SK-N-SH treated with all-trans-retinoic acid at 6 μM for 48 hours (cell line): Measurements from ENCODE around the gene GAA.

ENCODE experiments used
- ATAC-seq: fragments of 200-7000 bp; cut with Tn5 transposase; 3 replicates; pipeline ENCODE4 v1.9.1; 2020; ENCODE audit warnings: mild to moderate bottlenecking, moderate library complexity
- BACH2 ChIP-seq: fragments of 250-450 bp; sonication (Bioruptor Pico); IDR thresholded peaks from 2 replicates; pipeline ENCODE4 v1.9.0; 2021; ENCODE audit warnings: mild to moderate bottlenecking, borderline replicate concordance
- CREB5 ChIP-seq: fragments of 250-450 bp; sonication (Bioruptor Pico); IDR thresholded peaks from 2 replicates; pipeline ENCODE4 v1.5.1; 2020; ENCODE audit warnings: low read depth, mild to moderate bottlenecking, moderate library complexity
- CSDC2 ChIP-seq: fragments of 250-450 bp; sonication (Bioruptor Pico); IDR thresholded peaks from 2 replicates; pipeline ENCODE4 v1.5.0; 2020; ENCODE audit warnings: mild to moderate bottlenecking, moderate library complexity
- ESRRG ChIP-seq: fragments of 250-450 bp; sonication (Bioruptor Pico); IDR thresholded peaks from 2 replicates; pipeline ENCODE4 v1.6.1; 2021; ENCODE audit warnings: mild to moderate bottlenecking
- GLIS3 ChIP-seq: fragments of 250-450 bp; sonication (Bioruptor Pico); IDR thresholded peaks from 2 replicates; pipeline ENCODE4 v1.5.0; 2020; ENCODE audit warnings: mild to moderate bottlenecking, moderate library complexity
- ISL1 ChIP-seq: fragments of 250-450 bp; sonication (Bioruptor Pico); IDR thresholded peaks from 2 replicates; pipeline ENCODE4 v2.1.2; 2022; ENCODE audit warnings: mild to moderate bottlenecking, moderate library complexity
- OSR1 ChIP-seq: fragments of 250-450 bp; sonication (Bioruptor Pico); IDR thresholded peaks from 2 replicates; pipeline ENCODE4 v1.8.0; 2022; ENCODE audit warnings: moderate library complexity, mild to moderate bottlenecking, inconsistent platforms
- RARB ChIP-seq: fragments of 250-450 bp; sonication (Bioruptor Pico); IDR thresholded peaks from 2 replicates; pipeline ENCODE4 v1.8.0; 2021; ENCODE audit warnings: mild to moderate bottlenecking, moderate library complexity
- SNAI2 ChIP-seq: fragments of 250-450 bp; sonication (Bioruptor Pico); IDR thresholded peaks from 2 replicates; pipeline ENCODE4 v1.5.0; 2020; ENCODE audit warnings: mild to moderate bottlenecking, moderate library complexity
- TCF4 ChIP-seq: fragments of 250-450 bp; sonication (Bioruptor Pico); IDR thresholded peaks from 2 replicates; pipeline ENCODE4 v1.8.0; 2021; ENCODE audit warnings: mild to moderate bottlenecking, moderate library complexity, borderline replicate concordance
- TSHZ2 ChIP-seq: fragments of 250-450 bp; sonication (Bioruptor Pico); IDR thresholded peaks from 2 replicates; pipeline ENCODE4 v1.5.0; 2020; ENCODE audit warnings: mild to moderate bottlenecking, moderate library complexity
- ZC3H10 ChIP-seq: fragments of 250-450 bp; sonication (Bioruptor Pico); IDR thresholded peaks from 2 replicates; pipeline ENCODE4 v1.5.1; 2021; ENCODE audit warnings: mild to moderate bottlenecking, moderate library complexity
- ZNF70 ChIP-seq: fragments of 450-650 bp; formaldehyde crosslinking; IDR thresholded peaks from 2 replicates; pipeline ENCODE4 v1.5.0; 2020; ENCODE audit warnings: mild to moderate bottlenecking, moderate library complexity
- ZNF8 ChIP-seq: fragments of 450-650 bp; formaldehyde crosslinking; IDR thresholded peaks from 2 replicates; pipeline ENCODE4 v1.5.0; 2020; ENCODE audit warnings: mild to moderate bottlenecking, moderate library complexity
- TF ChIP-seq, protein P1 (sequence below): fragments of 250-450 bp; sonication (Bioruptor Pico); IDR thresholded peaks from 2 replicates; pipeline ENCODE4 v1.8.0; 2020; ENCODE audit warnings: mild to moderate bottlenecking, moderate library complexity, borderline replicate concordance
- TF ChIP-seq, protein P2 (sequence below): fragments of 250-450 bp; sonication (Bioruptor Pico); IDR thresholded peaks from 2 replicates; pipeline ENCODE4 v1.8.0; 2021; ENCODE audit warnings: low read depth, mild to moderate bottlenecking, moderate library complexity, borderline replicate concordance
- TF ChIP-seq, protein P3 (sequence below): fragments of 250-450 bp; sonication (Bioruptor Pico); IDR thresholded peaks from 2 replicates; pipeline ENCODE4 v1.5.1; 2021; ENCODE audit warnings: mild to moderate bottlenecking, moderate library complexity

The GAA gene

GRCh38 chr17:80083136-80083661, 18.2 kb upstream of the GAA start:
- TF ChIP-seq, protein P1, sequence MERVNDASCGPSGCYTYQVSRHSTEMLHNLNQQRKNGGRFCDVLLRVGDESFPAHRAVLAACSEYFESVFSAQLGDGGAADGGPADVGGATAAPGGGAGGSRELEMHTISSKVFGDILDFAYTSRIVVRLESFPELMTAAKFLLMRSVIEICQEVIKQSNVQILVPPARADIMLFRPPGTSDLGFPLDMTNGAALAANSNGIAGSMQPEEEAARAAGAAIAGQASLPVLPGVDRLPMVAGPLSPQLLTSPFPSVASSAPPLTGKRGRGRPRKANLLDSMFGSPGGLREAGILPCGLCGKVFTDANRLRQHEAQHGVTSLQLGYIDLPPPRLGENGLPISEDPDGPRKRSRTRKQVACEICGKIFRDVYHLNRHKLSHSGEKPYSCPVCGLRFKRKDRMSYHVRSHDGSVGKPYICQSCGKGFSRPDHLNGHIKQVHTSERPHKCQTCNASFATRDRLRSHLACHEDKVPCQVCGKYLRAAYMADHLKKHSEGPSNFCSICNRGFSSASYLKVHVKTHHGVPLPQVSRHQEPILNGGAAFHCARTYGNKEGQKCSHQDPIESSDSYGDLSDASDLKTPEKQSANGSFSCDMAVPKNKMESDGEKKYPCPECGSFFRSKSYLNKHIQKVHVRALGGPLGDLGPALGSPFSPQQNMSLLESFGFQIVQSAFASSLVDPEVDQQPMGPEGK (CRISPR knock-in tag) = no peak
- TF ChIP-seq BACH2 (CRISPR knock-in tag) (no peak), ZC3H10 (no peak), ZNF8 (CRISPR knock-in tag) (no peak), ESRRG (CRISPR knock-in tag) (no peak), SNAI2 (no peak), RARB (CRISPR knock-in tag) (no peak)
- TF ChIP-seq, all 23 proteins: peak for 0
- no peak for ATAC-seq

GRCh38 chr17:80084773-80085172, 16.6 kb upstream of the GAA start:
- no peak for ATAC-seq
- TF ChIP-seq GLIS3 (CRISPR knock-in tag) (no peak), OSR1 (CRISPR knock-in tag) (no peak), TCF4 (CRISPR knock-in tag) (no peak), CSDC2 (CRISPR knock-in tag) (no peak)
- TF ChIP-seq, protein P2, sequence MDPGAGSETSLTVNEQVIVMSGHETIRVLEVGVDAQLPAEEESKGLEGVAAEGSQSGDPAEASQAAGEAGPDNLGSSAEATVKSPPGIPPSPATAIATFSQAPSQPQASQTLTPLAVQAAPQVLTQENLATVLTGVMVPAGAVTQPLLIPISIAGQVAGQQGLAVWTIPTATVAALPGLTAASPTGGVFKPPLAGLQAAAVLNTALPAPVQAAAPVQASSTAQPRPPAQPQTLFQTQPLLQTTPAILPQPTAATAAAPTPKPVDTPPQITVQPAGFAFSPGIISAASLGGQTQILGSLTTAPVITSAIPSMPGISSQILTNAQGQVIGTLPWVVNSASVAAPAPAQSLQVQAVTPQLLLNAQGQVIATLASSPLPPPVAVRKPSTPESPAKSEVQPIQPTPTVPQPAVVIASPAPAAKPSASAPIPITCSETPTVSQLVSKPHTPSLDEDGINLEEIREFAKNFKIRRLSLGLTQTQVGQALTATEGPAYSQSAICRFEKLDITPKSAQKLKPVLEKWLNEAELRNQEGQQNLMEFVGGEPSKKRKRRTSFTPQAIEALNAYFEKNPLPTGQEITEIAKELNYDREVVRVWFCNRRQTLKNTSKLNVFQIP (CRISPR knock-in tag) = no peak

DNA sequence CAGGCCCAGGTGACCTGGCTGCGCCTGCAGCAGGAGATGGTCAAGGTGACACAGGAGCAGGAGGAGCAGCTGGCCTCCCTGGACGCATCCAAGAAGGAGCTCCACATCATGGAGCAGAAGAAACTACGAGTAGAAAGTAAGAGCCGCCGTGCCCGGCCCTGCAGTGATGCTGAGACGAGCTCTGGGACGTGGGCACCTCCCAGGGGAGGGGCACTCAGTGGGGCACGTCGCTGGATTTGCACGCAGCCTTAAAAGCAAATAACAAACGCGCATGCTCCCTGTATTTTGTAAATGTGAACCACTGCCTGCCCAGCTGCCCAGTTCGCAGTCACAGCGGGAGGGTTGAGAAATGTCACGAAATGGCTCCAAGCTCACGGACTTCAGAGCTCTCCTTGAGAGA, 15.3 kb upstream of the GAA start:
- no peak for ATAC-seq
- TF ChIP-seq GLIS3 (CRISPR knock-in tag) = no peak
- TF ChIP-seq ESRRG (CRISPR knock-in tag) = no peak
- no peak for TF ChIP-seq TSHZ2 (CRISPR knock-in tag)
- no peak for TF ChIP-seq OSR1 (CRISPR knock-in tag)
- TF ChIP-seq, protein P3, sequence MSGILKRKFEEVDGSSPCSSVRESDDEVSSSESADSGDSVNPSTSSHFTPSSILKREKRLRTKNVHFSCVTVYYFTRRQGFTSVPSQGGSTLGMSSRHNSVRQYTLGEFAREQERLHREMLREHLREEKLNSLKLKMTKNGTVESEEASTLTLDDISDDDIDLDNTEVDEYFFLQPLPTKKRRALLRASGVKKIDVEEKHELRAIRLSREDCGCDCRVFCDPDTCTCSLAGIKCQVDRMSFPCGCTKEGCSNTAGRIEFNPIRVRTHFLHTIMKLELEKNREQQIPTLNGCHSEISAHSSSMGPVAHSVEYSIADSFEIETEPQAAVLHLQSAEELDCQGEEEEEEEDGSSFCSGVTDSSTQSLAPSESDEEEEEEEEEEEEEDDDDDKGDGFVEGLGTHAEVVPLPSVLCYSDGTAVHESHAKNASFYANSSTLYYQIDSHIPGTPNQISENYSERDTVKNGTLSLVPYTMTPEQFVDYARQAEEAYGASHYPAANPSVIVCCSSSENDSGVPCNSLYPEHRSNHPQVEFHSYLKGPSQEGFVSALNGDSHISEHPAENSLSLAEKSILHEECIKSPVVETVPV = no peak
- no peak for TF ChIP-seq RARB (CRISPR knock-in tag)
- no peak for TF ChIP-seq ISL1
- TF ChIP-seq, all 23 proteins: peak for 0

DNA sequence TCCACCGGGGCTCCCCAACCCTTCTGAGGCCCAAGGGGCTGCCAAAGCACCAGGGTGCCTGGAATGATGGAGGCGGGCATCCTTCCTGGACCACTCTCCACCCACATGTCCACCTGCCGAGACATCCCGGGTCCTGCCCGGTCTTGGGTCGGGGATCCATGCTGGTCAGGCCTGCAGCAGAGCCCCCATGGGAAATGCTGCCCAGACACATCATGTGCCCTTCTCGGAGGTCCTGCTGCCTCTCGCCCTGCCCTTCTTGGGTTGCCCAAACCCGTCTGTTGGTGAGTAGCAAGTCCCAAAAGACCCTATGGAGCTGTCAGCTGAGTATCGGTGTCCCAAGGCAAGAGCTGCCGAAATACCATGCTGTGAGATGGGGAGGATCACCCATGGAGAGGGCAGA, 14.8 kb upstream of the GAA start:
- TF ChIP-seq, protein P3 = no peak
- TF ChIP-seq ISL1 = no peak
- no peak for ATAC-seq

- ATAC-seq = no peak
- no peak for TF ChIP-seq ZC3H10
- no peak for TF ChIP-seq BACH2 (CRISPR knock-in tag)
- TF ChIP-seq, protein P3 = no peak
- no peak for TF ChIP-seq CREB5 (CRISPR knock-in tag)
- TF ChIP-seq OSR1 (CRISPR knock-in tag) = no peak
- TF ChIP-seq TCF4 (CRISPR knock-in tag) = no peak
- no peak for TF ChIP-seq ZNF70
- no peak for TF ChIP-seq ZNF8 (CRISPR knock-in tag)
- TF ChIP-seq, protein P2 (CRISPR knock-in tag) = no peak
Observed at GRCh38 chr17:80087346-80088265, 13.8 kb upstream of the GAA start.
